ENCODE results near the gene FGFR2. TPM values are rescaled to one million over a fixed set of nuclear protein-coding genes. Genes with fewer than 3 reads are reported as not detected.
"Not testable (repeated sequence)": the region's sequence is repeated elsewhere in the genome, so short reads cannot be mapped to it uniquely, and the experiment has no call there.

FGFR2 gene
- total RNA-seq, 2 donors from 2014 or later: 56.0 to 78.1 TPM

GRCh38 chr10:121521794-121522556 lies 76.3 kb downstream of the FGFR2 start:
- intact Hi-C loops (cut with DNase I): no loop called here
- no peaks in the 10 kb centered on the region for H3K27me3 ChIP-seq
- H3K36me3 ChIP-seq (replicated peaks in 1 of 2; ENCODE audit: insufficient read depth in 1 of 2, low read depth in 2 of 2): no peaks in the 10 kb centered on the region
- 75 to 84% methylated on average over 11 of the region's 11 CpGs for WGBS, 2 donors
- no peaks in the 10 kb centered on the region for H3K9me3 ChIP-seq
- H3K4me3 ChIP-seq: no peak overlapping the region
- TF ChIP-seq POLR2A (IDR thresholded peaks at IDR 0.05): no peak
- TF ChIP-seq CTCF (IDR thresholded peaks at IDR 0.05): no peak
- DNase-seq (no peak), ATAC-seq (no peak)
- peaks cover 39% of the 10 kb centered on the region for H3K4me1 ChIP-seq
- peak overlapping the region in 1 of 4 donors; percentile 63 for H3K27ac ChIP-seq

- H3K27me3 ChIP-seq; H3K4me3 ChIP-seq; H3K9me3 ChIP-seq; H3K27ac ChIP-seq; DNase-seq; ATAC-seq; H3K36me3 ChIP-seq (replicated peaks in 1 of 2; ENCODE audit: insufficient read depth in 1 of 2, low read depth in 2 of 2); intact Hi-C loops (cut with DNase I): not testable (repeated sequence)
- WGBS, 2 donors: 75 to 87% methylated on average over 6 of the region's 6 CpGs
- peaks cover 27% of the 10 kb centered on the region for H3K4me1 ChIP-seq
Measured at GRCh38 chr10:121520526-121520925, 77.7 kb downstream of the FGFR2 start.

- WGBS, 2 donors: 76 to 82% methylated on average over 17 of the region's 17 CpGs
- no peak for DNase-seq
- Histone ChIP-seq H3K9me3 (no peaks in the 10 kb centered on the region), H3K27me3 (no peaks in the 10 kb centered on the region), H3K4me3 (no peak overlapping the region), H3K27ac (no peak overlapping the region), H3K36me3 (replicated peaks in 1 of 2; ENCODE audit: insufficient read depth in 1 of 2, low read depth in 2 of 2) (no peaks in the 10 kb centered on the region), H3K4me1 (peaks cover 22% of the 10 kb centered on the region)
- ATAC-seq: no peak
- intact Hi-C loops (cut with DNase I): no loop called here
- no peak for TF ChIP-seq CTCF (IDR thresholded peaks at IDR 0.05)
- no peak for TF ChIP-seq POLR2A (IDR thresholded peaks at IDR 0.05)
Measured at GRCh38 chr10:121519901-121520493, 78.2 kb downstream of the FGFR2 start.

GRCh38 chr10:121519411-121519810 lies 78.8 kb downstream of the FGFR2 start:
- WGBS, 2 donors: 46 to 54% methylated on average over 5 of the region's 5 CpGs
- ATAC-seq (no peak), DNase-seq (no peak)
- Histone ChIP-seq H3K4me1 (peaks cover 18% of the 10 kb centered on the region), H3K27me3 (no peaks in the 10 kb centered on the region), H3K9me3 (no peaks in the 10 kb centered on the region), H3K36me3 (replicated peaks in 1 of 2; ENCODE audit: insufficient read depth in 1 of 2, low read depth in 2 of 2) (no peaks in the 10 kb centered on the region), H3K27ac (no peak overlapping the region), H3K4me3 (no peak overlapping the region)
- intact Hi-C loops (cut with DNase I): no loop called here
- TF ChIP-seq POLR2A (IDR thresholded peaks at IDR 0.05): no peak
- TF ChIP-seq CTCF (IDR thresholded peaks at IDR 0.05): no peak

- intact Hi-C loops (cut with DNase I): no loop called here
- no peak for ATAC-seq
- Histone ChIP-seq H3K4me3 (no peak overlapping the region), H3K36me3 (replicated peaks in 1 of 2; ENCODE audit: insufficient read depth in 1 of 2, low read depth in 2 of 2) (no peaks in the 10 kb centered on the region), H3K27me3 (no peaks in the 10 kb centered on the region), H3K9me3 (no peaks in the 10 kb centered on the region), H3K27ac (no peak overlapping the region), H3K4me1 (peaks cover 9% of the 10 kb centered on the region)
- DNase-seq: no peak
- 39 to 49% methylated on average over 4 of the region's 4 CpGs for WGBS, 2 donors
- no peak for TF ChIP-seq POLR2A (IDR thresholded peaks at IDR 0.05)
- no peak for TF ChIP-seq CTCF (IDR thresholded peaks at IDR 0.05)
Measured at GRCh38 chr10:121518333-121518732, 79.9 kb downstream of the FGFR2 start.
